ENCODE results near the gene KRT32.

The KRT32 gene

GRCh38 chr17:41468346-41468745, 1.2 kb upstream of the KRT32 start:
- no peak for DNase-seq
- intact Hi-C loops (cut with DNase I) = no loop called here

GRCh38 chr17:41467561-41467960, 375 bp upstream of the KRT32 start:
- intact Hi-C loops (cut with DNase I) = no loop called here
- DNase-seq = no peak

- DNase-seq = peak in 7 of 10 donors; percentile 28 to 88 (median 55)
- intact Hi-C loops (cut with DNase I) = no loop called here
These were observed 2.5 kb downstream of the KRT32 start for GRCh38 chr17:41464682-41465081.

GRCh38 chr17:41464173-41464572, 3.0 kb downstream of the KRT32 start:
- intact Hi-C loops (cut with DNase I) = no loop called here
- no peak for DNase-seq

GRCh38 chr17:41463746-41464145, 3.4 kb downstream of the KRT32 start:
- intact Hi-C loops (cut with DNase I) = no loop called here
- DNase-seq = no peak

GRCh38 chr17:41462705-41463104, 4.5 kb downstream of the KRT32 start:
- no peak for DNase-seq
- intact Hi-C loops (cut with DNase I) = no loop called here

GRCh38 chr17:41457676-41458075, 9.5 kb downstream of the KRT32 start:
- DNase-seq = no peak
- intact Hi-C loops (cut with DNase I) = no loop called here

- intact Hi-C loops (cut with DNase I) = no loop called here
- DNase-seq = no peak
These were observed 11.0 kb downstream of the KRT32 start for GRCh38 chr17:41456204-41456603.

GRCh38 chr17:41455236-41455635, 11.9 kb downstream of the KRT32 start:
- intact Hi-C loops (cut with DNase I) = no loop called here

GRCh38 chr17:41453066-41453465, 14.1 kb downstream of the KRT32 start:
- DNase-seq = no peak
- intact Hi-C loops (cut with DNase I) = no loop called here

More at GRCh38 chr17:41455236-41455635, 11.9 kb downstream of the KRT32 start:
- no peak for DNase-seq

GRCh38 chr17:41452281-41452680, 14.9 kb downstream of the KRT32 start:
- intact Hi-C loops (cut with DNase I) = no loop called here
- DNase-seq = no peak

- intact Hi-C loops (cut with DNase I) = no loop called here
- no peak for DNase-seq
These were observed 15.9 kb downstream of the KRT32 start for GRCh38 chr17:41451154-41451728.

- intact Hi-C loops (cut with DNase I) = no loop called here
- no peak for DNase-seq
These were observed 18.2 kb downstream of the KRT32 start for GRCh38 chr17:41449008-41449407.

GRCh38 chr17:41448506-41448905, 18.7 kb downstream of the KRT32 start:
- intact Hi-C loops (cut with DNase I) = no loop called here
- no peak for DNase-seq

- DNase-seq = no peak
- intact Hi-C loops (cut with DNase I) = no loop called here
These were observed 20.4 kb downstream of the KRT32 start for GRCh38 chr17:41446806-41447205.

GRCh38 chr17:41444640-41445039, 22.5 kb downstream of the KRT32 start:
- intact Hi-C loops (cut with DNase I) = no loop called here
- no peak for DNase-seq

GRCh38 chr17:41444186-41444585, 23.0 kb downstream of the KRT32 start:
- DNase-seq = no peak
- intact Hi-C loops (cut with DNase I) = no loop called here

GRCh38 chr17:41442739-41443138, 24.4 kb downstream of the KRT32 start:
- intact Hi-C loops (cut with DNase I) = no loop called here
- peak in 1 of 10 donors; percentile 35 for DNase-seq

GRCh38 chr17:41440531-41441033, 26.6 kb downstream of the KRT32 start, which contains the start of gene KRT38:
Gene KRT38, minus strand, starts transcription at chr17:41440983. Its CDS starts 62 bp downstream, at chr17:41440921.
- intact Hi-C loops (cut with DNase I) = no loop called here

GRCh38 chr17:41439375-41439774, 27.8 kb downstream of the KRT32 start:
- DNase-seq = no peak
- intact Hi-C loops (cut with DNase I) = no loop called here

More at GRCh38 chr17:41440531-41441033, 26.6 kb downstream of the KRT32 start, which contains the start of gene KRT38:
- no peak for DNase-seq

- intact Hi-C loops (cut with DNase I) = no loop called here
- DNase-seq = no peak
These were observed 29.4 kb downstream of the KRT32 start for GRCh38 chr17:41437769-41438168.

- intact Hi-C loops (cut with DNase I) = no loop called here
These were observed 29.9 kb downstream of the KRT32 start for GRCh38 chr17:41437254-41437653.

GRCh38 chr17:41434415-41434814, 32.8 kb downstream of the KRT32 start:
- intact Hi-C loops (cut with DNase I) = no loop called here
- no peak for DNase-seq

More at GRCh38 chr17:41437254-41437653, 29.9 kb downstream of the KRT32 start:
- DNase-seq = no peak

All from posterior cingulate gyrus (tissue), 11 donors.